WI38 (cell line): ENCODE data around the gene XIRP2.

Experiments
- H3K4me3 ChIP-seq: 2 replicates; pipeline ENCODE4 v1.5.1; 2011; ENCODE audit warnings: low read depth, mild to moderate bottlenecking, control low read depth, low read length
- TF ChIP-seq, protein P1 (sequence below): IDR thresholded peaks from 2 replicates; pipeline ENCODE4 v1.5.1; 2012; ENCODE audit warnings: low read depth, mild to moderate bottlenecking, control low read depth, low read length

XIRP2 gene

DNA sequence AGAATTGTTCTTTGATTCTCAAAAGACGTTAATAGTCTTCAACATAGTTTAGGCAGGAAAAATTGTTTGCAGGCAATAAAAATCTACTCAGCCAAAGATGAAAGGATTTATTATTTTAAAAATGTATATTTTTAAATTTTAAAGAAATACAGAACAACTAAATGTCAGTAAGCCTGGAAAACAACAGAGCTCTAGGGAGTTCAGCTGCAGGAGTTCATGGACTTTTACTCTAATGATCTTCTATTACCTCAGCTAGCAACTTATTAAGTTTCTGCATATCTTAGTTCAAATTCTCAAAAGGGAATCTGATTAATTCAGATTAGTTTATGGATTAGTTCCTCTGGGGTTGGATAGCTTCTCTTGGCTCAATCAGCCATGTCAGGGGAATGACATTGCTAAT, 17.9 kb upstream of the XIRP2 start:
- TF ChIP-seq, protein P1, sequence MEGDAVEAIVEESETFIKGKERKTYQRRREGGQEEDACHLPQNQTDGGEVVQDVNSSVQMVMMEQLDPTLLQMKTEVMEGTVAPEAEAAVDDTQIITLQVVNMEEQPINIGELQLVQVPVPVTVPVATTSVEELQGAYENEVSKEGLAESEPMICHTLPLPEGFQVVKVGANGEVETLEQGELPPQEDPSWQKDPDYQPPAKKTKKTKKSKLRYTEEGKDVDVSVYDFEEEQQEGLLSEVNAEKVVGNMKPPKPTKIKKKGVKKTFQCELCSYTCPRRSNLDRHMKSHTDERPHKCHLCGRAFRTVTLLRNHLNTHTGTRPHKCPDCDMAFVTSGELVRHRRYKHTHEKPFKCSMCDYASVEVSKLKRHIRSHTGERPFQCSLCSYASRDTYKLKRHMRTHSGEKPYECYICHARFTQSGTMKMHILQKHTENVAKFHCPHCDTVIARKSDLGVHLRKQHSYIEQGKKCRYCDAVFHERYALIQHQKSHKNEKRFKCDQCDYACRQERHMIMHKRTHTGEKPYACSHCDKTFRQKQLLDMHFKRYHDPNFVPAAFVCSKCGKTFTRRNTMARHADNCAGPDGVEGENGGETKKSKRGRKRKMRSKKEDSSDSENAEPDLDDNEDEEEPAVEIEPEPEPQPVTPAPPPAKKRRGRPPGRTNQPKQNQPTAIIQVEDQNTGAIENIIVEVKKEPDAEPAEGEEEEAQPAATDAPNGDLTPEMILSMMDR: no peak
- H3K4me3 ChIP-seq: no peak overlapping the region

DNA sequence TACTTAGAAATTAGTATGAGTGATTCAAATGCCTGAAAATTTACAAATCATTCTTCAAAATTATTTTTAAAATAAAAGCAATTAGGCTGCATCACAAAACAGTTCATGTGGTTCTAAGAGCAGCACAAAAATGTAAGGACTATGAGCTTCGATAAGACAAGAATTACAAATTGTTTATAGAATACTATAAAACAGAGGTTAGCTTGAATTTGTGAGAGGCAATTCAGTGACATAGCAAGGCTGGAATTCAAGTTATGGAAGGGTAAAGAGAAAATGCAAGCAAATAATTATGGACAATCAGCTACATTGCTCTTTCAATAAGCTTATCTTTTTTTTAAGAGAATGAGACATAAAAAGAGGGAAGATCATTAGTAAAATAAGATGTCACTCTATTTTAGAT, 7.1 kb upstream of the XIRP2 start:
- H3K4me3 ChIP-seq: no peak overlapping the region
- TF ChIP-seq, protein P1: no peak

DNA sequence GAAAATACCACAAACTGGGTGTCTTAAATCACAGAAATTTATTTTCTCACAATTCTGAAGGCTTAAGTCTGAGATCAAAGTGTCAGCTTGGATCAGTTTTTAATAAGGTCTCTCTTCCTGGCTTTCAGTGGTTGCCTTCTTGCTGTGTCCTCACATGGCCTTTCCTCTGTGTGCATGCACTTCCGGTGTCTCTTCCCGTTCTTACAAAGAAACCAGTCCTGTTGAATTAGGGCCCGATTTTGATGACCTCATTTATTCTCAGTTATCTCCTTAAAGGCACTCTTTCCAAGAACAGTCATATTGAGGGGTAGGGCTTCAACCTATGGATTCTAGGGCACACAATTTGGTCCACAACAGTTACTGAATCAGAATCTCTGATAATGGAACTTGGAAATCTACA, 5.4 kb upstream of the XIRP2 start:
- no peak overlapping the region for H3K4me3 ChIP-seq
- TF ChIP-seq, protein P1: no peak

DNA sequence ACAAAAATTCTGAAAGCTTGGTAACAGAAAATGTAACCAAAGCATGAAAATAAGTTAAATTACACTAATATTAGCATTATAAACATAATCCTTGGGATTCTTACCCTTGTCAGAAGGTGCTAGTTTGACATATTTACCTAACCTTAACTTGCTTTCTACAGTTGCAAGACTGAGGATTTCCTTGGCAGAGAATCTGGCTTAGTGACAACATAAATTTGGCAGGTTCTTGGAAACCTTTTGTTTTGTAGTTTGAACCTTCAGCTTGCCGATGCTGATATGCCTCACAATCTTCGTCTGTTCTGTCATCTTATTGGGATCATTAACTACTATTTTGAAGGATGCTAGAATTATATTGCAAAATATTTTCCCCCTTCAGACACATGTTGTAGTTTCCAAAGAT, 3.4 kb downstream of the XIRP2 start:
- TF ChIP-seq, protein P1: no peak
- H3K4me3 ChIP-seq: no peak overlapping the region

DNA sequence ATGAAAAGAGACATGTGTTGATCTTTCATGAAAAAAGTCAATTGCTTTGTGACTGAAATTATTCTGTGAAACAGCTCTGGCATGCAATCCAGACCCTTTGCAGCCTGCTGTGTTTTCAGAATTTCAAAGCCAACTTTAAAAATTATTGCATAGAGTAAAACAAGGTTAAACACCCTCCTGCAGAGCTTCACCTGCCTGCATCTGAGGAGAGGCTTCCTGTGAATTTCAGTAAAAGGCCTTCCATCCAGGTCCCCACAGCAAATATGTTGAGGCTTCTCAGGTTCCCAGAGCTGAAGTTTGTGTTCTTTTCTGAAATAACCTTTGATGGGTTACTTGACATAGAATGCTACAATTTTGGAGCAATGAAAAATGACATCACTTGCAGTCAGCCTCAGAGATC, 4.1 kb downstream of the XIRP2 start:
- TF ChIP-seq, protein P1: no peak
- no peak overlapping the region for H3K4me3 ChIP-seq

DNA sequence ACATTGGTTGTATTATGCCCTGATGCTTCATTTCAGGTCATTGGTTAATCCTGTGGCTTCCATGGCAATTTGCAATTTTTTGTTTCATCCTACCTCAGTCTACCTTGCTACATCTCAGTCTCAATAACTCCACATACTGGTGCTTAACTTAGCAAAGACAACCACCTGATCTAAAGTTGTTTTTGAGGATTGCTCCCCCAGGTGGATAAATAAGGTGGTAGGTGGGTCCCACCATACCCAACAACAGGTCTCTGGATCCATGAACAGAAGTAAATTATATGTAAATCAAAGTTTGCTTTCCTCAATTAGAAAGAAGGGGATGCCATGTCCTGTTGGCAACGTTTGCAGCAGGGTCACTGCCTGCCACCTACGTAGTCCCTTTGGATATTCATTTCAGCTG, 7.0 kb downstream of the XIRP2 start:
- TF ChIP-seq, protein P1: no peak
- H3K4me3 ChIP-seq: no peak overlapping the region

DNA sequence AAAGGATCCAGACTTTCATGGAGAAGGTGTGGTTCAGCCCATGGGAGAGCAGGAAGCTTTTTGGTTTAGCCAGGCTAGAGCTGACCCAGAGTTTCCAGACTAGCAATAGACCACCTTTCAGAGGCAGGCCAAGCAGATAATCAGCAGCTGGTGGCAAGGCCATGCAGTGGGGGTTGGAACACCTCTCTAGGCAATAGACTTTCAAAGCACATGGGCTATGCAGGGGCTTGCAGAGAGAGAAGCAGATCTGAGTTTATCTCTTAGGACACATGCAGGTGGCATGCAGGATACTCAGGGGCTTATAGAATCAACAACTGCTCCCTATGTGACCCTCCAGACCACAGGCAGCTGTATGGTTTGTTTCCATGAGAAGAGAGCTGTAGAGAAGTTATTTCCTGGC, 9.4 kb downstream of the XIRP2 start:
- TF ChIP-seq, protein P1: no peak
- no peak overlapping the region for H3K4me3 ChIP-seq

DNA sequence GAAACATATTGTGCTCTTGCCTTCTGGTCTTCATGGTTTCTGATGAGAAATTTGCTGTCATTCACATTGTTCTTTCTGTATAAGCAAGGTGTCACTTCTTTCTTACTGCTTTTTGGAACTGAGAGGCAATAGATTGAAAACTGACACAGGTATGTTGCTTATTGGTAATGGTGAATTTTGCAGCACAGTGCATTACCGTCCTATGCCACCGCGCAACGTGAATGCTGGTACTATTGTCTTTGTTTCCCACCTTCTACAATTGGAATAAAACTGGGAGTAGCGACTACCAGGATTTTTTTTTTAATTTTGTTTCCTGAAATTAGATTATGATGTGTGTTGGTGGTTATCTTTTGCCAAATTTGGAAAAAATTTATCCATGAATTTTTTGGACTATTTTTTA, 11.4 kb downstream of the XIRP2 start:
- H3K4me3 ChIP-seq: no peak overlapping the region
- TF ChIP-seq, protein P1: no peak
